ENCODE measurements around the gene EFCAB9. TPM values are rescaled to one million over a fixed set of nuclear protein-coding genes. Genes with fewer than 3 reads are reported as not detected.

Gene EFCAB9
- not detected for total RNA-seq
- long read RNA-seq: 0 reads

DNA sequence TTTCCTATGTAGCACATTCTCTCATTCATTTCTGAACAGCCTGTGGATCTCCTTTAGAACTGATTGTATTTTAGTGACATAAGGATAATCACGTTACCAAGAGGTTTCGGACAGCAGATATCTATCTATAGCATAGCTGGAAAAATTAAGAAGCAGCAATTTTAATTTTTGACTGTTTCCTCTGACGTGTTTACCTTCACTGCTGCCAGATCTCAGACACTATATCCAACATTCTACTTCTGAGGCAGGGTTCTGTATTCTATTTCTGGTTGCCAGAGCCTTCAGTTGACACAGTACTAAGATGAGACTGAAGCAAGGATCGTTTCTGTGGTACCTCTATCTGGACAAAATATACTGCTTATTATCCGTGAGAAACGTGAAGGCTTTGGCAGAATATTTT, at the start of gene EFCAB9:
TSS of gene EFCAB9 (plus strand) at position 301 of the 400 bp plus-strand sequence. CDS start at position 302, 1 bp downstream.
- intact Hi-C loops (cut with DNase I): no loop called here
- Histone ChIP-seq H3K36me3 (no peaks in the 10 kb centered on the region), H3K27me3 (no peaks in the 10 kb centered on the region), H3K4me3 (no peak within 1 kb of the TSS), H3K9me3 (no peaks in the 10 kb centered on the region), H3K27ac (no peak within 1 kb of the TSS), H3K4me1 (no peaks in the 10 kb centered on the region)
- ATAC-seq (no peak), DNase-seq (no peak)
- TF ChIP-seq CTCF (IDR thresholded peaks at IDR 0.05): no peak
- TF ChIP-seq POLR2A (IDR thresholded peaks at IDR 0.05): no peak
- WGBS (ENCODE audit: insufficient coverage, low coverage, low lambda C conversion rate, missing lambda C conversion rate): 64% methylated on average over 6 of the region's 6 CpGs

DNA sequence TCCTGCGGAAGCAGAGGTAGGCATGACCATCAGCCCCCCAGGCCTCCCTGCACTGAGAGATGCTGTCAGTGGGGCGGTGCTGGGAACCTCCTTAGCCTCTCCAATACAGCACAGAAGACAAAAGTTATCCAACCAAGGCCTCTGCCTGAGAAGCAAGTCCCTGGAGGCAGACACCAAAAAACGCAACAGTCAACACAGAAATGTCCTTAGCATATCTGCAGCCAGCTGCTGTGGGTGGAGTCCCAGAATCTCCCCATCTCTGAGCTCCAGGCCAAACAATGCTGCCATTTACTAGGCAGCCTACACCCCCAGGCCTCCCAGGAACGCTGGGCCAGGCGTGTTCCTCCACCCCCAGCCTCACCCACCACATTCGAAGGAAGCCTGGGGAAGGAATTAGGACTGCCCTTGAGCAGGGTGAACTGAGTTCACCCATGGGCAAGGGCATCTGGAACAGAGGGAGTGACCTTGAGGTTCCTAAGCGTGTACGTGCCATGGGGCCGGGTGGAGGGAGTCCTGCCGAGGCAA, 49.6 kb upstream of the EFCAB9 start:
- no peaks in the 10 kb centered on the region for H3K27me3 ChIP-seq
- no peaks in the 10 kb centered on the region for H3K9me3 ChIP-seq
- DNase-seq: no peak
- WGBS (ENCODE audit: insufficient coverage, low coverage, low lambda C conversion rate, missing lambda C conversion rate): no CpG with 5 or more reads among the region's 10 CpGs
- H3K4me1 ChIP-seq: no peaks in the 10 kb centered on the region
- no peaks in the 10 kb centered on the region for H3K36me3 ChIP-seq
- H3K27ac ChIP-seq: no peak overlapping the region
- TF ChIP-seq POLR2A (IDR thresholded peaks at IDR 0.05): no peak
- no peak overlapping the region for H3K4me3 ChIP-seq
- peak in 2 of 4 donors; percentile 15 to 29 for ATAC-seq
- intact Hi-C loops (cut with DNase I): no loop called here

- Histone ChIP-seq H3K36me3 (no peaks in the 10 kb centered on the region), H3K9me3 (no peaks in the 10 kb centered on the region), H3K27me3 (no peaks in the 10 kb centered on the region), H3K27ac (no peak overlapping the region), H3K4me3 (no peak overlapping the region), H3K4me1 (no peaks in the 10 kb centered on the region)
- DNase-seq: no peak
- WGBS (ENCODE audit: insufficient coverage, low coverage, low lambda C conversion rate, missing lambda C conversion rate): 61% methylated on average over 2 of the region's 15 CpGs
- intact Hi-C loops (cut with DNase I): no loop called here
- peak in 1 of 4 donors; percentile 7 for ATAC-seq
- TF ChIP-seq CTCF (IDR thresholded peaks at IDR 0.05): no peak
- TF ChIP-seq POLR2A (IDR thresholded peaks at IDR 0.05): no peak
Measured at GRCh38 chr5:172144931-172145869, 48.8 kb upstream of the EFCAB9 start.

- ATAC-seq: no peak
- intact Hi-C loops (cut with DNase I): no loop called here
Measured at GRCh38 chr5:172145870-172146747, 47.9 kb upstream of the EFCAB9 start.

More at GRCh38 chr5:172145870-172146747, 47.9 kb upstream of the EFCAB9 start:
- Histone ChIP-seq H3K4me1 (no peaks in the 10 kb centered on the region), H3K4me3 (no peak overlapping the region), H3K9me3 (no peaks in the 10 kb centered on the region), H3K27me3 (no peaks in the 10 kb centered on the region), H3K36me3 (no peaks in the 10 kb centered on the region), H3K27ac (no peak overlapping the region)
- DNase-seq: no peak
- 90% methylated on average over 17 of the region's 21 CpGs for WGBS (ENCODE audit: insufficient coverage, low coverage, low lambda C conversion rate, missing lambda C conversion rate)
- TF ChIP-seq CTCF (IDR thresholded peaks at IDR 0.05) (no peak), POLR2A (IDR thresholded peaks at IDR 0.05) (no peak)
